ENCODE data around the gene AUTS2. TPM values are rescaled to one million over a fixed set of nuclear protein-coding genes. Genes with fewer than 3 reads are reported as not detected.
A peak's percentile ranks its signal among the peaks of the same experiment; 100 is the strongest.

AUTS2 gene
- total and polyA plus RNA-seq, 4 donors: 4.9 to 24.4 (median 7.0) TPM

DNA sequence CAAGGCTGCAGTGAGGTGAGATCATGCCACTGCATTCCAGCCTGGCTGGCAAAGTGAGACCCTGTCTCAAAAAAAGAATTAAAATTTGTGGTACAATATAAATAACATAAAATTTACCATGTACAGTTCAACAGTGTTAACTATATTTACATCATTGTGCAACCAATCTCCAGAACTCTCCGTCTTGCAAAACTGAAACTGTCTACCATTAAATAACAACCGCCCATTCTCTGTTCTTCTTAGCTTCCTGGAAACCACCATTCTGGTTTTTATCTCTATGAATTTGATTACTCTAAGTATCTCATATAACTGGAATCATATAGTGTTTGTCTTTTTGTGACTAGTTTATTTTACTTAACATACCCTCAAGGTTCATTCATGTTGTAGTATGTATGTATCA lies 167.6 kb downstream of the AUTS2 start:
- H3K9ac ChIP-seq (ENCODE audit: low read depth in 1 of 2, low read length in 2 of 2): no peak overlapping the region
- H3K9me3 ChIP-seq (ENCODE audit: control insufficient read depth in 4 of 4, low read length in 3 of 4): no peaks in the 10 kb centered on the region
- H3K27me3 ChIP-seq (ENCODE audit: control insufficient read depth in 4 of 4, insufficient read depth in 4 of 4, low read length in 3 of 4): no peaks in the 10 kb centered on the region
- no peaks in the 10 kb centered on the region for H3K36me3 ChIP-seq (ENCODE audit: control insufficient read depth in 4 of 4, insufficient read depth in 3 of 4, low read depth in 1 of 4, low read length in 3 of 4)
- 78% methylated on average over 2 of the region's 2 CpGs for WGBS
- no peak for TF ChIP-seq GABPA (IDR thresholded peaks at IDR 0.05 in 1 of 2, conservative IDR thresholded peaks at IDR 0.05 in 1 of 2)
- no peak for TF ChIP-seq FOXA1 (IDR thresholded peaks at IDR 0.05)
- no peak for TF ChIP-seq JUND (IDR thresholded peaks at IDR 0.05)
- TF ChIP-seq, protein P1, sequence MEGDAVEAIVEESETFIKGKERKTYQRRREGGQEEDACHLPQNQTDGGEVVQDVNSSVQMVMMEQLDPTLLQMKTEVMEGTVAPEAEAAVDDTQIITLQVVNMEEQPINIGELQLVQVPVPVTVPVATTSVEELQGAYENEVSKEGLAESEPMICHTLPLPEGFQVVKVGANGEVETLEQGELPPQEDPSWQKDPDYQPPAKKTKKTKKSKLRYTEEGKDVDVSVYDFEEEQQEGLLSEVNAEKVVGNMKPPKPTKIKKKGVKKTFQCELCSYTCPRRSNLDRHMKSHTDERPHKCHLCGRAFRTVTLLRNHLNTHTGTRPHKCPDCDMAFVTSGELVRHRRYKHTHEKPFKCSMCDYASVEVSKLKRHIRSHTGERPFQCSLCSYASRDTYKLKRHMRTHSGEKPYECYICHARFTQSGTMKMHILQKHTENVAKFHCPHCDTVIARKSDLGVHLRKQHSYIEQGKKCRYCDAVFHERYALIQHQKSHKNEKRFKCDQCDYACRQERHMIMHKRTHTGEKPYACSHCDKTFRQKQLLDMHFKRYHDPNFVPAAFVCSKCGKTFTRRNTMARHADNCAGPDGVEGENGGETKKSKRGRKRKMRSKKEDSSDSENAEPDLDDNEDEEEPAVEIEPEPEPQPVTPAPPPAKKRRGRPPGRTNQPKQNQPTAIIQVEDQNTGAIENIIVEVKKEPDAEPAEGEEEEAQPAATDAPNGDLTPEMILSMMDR (IDR thresholded peaks at IDR 0.05; ENCODE audit: low read depth, low read length, missing input control): no peak
- TF ChIP-seq, protein P2, sequence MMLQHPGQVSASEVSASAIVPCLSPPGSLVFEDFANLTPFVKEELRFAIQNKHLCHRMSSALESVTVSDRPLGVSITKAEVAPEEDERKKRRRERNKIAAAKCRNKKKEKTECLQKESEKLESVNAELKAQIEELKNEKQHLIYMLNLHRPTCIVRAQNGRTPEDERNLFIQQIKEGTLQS (IDR thresholded peaks at IDR 0.05): no peak
- no peak for TF ChIP-seq FOXA2 (IDR thresholded peaks at IDR 0.05)
- no peak for TF ChIP-seq HNF4G (IDR thresholded peaks at IDR 0.05)
- no peak for TF ChIP-seq NR2F2 (IDR thresholded peaks at IDR 0.05)
- no peak for TF ChIP-seq RXRA (IDR thresholded peaks at IDR 0.05)
- TF ChIP-seq SP1 (IDR thresholded peaks at IDR 0.05): no peak
- TF ChIP-seq, protein P3, sequence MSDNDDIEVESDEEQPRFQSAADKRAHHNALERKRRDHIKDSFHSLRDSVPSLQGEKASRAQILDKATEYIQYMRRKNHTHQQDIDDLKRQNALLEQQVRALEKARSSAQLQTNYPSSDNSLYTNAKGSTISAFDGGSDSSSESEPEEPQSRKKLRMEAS (IDR thresholded peaks at IDR 0.05): no peak
- TF ChIP-seq HNF4A (conservative IDR thresholded peaks at IDR 0.05): no peak
- no peak for TF ChIP-seq TAF1 (conservative IDR thresholded peaks at IDR 0.05)
- TF ChIP-seq RAD21 (IDR thresholded peaks at IDR 0.05): no peak
- TF ChIP-seq, protein P4, sequence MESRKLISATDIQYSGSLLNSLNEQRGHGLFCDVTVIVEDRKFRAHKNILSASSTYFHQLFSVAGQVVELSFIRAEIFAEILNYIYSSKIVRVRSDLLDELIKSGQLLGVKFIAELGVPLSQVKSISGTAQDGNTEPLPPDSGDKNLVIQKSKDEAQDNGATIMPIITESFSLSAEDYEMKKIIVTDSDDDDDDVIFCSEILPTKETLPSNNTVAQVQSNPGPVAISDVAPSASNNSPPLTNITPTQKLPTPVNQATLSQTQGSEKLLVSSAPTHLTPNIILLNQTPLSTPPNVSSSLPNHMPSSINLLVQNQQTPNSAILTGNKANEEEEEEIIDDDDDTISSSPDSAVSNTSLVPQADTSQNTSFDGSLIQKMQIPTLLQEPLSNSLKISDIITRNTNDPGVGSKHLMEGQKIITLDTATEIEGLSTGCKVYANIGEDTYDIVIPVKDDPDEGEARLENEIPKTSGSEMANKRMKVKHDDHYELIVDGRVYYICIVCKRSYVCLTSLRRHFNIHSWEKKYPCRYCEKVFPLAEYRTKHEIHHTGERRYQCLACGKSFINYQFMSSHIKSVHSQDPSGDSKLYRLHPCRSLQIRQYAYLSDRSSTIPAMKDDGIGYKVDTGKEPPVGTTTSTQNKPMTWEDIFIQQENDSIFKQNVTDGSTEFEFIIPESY (IDR thresholded peaks at IDR 0.05): no peak
- H3K27ac ChIP-seq (ENCODE audit: low read depth in 1 of 2, low read length in 2 of 2): no peak overlapping the region
- DNase-seq (ENCODE audit: low spot score): no peak
- H3K4me3 ChIP-seq (ENCODE audit: low read depth in 1 of 3, low read length in 3 of 3): no peak overlapping the region
- no peaks in the 10 kb centered on the region for H3K4me1 ChIP-seq (ENCODE audit: control insufficient read depth in 4 of 4, insufficient read depth in 4 of 4, low read length in 3 of 4)

DNA sequence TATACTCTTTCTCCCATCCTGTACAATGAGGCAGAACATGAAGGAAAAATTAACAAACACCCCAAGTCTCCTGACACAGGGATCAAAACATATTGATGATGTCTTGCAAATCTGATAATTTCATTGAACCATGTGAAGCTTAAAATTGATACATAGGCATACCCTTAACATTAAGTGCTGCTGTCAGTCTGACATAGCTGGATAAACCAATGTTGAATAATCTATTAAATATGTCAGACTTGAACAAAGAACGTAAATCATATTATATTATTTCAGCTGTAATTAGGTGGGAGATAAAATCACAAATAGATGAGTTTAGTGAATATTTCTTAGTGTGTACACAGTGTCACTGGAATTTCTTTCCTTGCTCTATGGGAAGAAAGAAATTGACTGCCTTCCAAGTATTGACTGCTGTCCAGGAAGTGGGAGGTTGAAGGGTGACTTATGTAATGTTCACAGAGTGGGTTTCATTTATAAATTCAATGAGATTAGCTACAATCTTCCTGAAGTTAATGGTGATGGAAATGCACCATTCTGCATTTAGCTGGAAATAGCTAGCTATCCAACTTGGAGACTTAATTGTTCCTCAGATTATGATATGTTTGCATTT lies 170.8 kb downstream of the AUTS2 start:
- no peaks in the 10 kb centered on the region for H3K9me3 ChIP-seq (ENCODE audit: control insufficient read depth in 4 of 4, low read length in 3 of 4)
- H3K9ac ChIP-seq (ENCODE audit: low read depth in 1 of 2, low read length in 2 of 2): no peak overlapping the region
- H3K4me1 ChIP-seq (ENCODE audit: control insufficient read depth in 4 of 4, insufficient read depth in 4 of 4, low read length in 3 of 4): no peaks in the 10 kb centered on the region
- no peak for TF ChIP-seq SP1 (IDR thresholded peaks at IDR 0.05)
- TF ChIP-seq RAD21 (IDR thresholded peaks at IDR 0.05): peak in 1 of 2 donors; percentile 42
- TF ChIP-seq NR2F2 (IDR thresholded peaks at IDR 0.05): peak; percentile 90
- TF ChIP-seq, protein P3 (IDR thresholded peaks at IDR 0.05): no peak
- 75% methylated on average over 1 of the region's 1 CpG for WGBS
- H3K27ac ChIP-seq (ENCODE audit: low read depth in 1 of 2, low read length in 2 of 2): no peak overlapping the region
- H3K36me3 ChIP-seq (ENCODE audit: control insufficient read depth in 4 of 4, insufficient read depth in 3 of 4, low read depth in 1 of 4, low read length in 3 of 4): no peaks in the 10 kb centered on the region
- no peak overlapping the region for H3K4me3 ChIP-seq (ENCODE audit: low read depth in 1 of 3, low read length in 3 of 3)
- H3K27me3 ChIP-seq (ENCODE audit: control insufficient read depth in 4 of 4, insufficient read depth in 4 of 4, low read length in 3 of 4): no peaks in the 10 kb centered on the region
- DNase-seq (ENCODE audit: low spot score): no peak
